PFSK-1 (cell line): ENCODE measurements around the gene NEB.

Experiments used
- POLR2AphosphoS5 ChIP-seq: IDR thresholded peaks from 2 replicates; pipeline ENCODE4 v1.6.1; 2012; ENCODE audit warnings: low read depth, mild to moderate bottlenecking, control low read depth, low read length, moderate library complexity
- SIN3A ChIP-seq: IDR thresholded peaks from 2 replicates; pipeline ENCODE4 v1.6.1; 2012; ENCODE audit warnings: mild to moderate bottlenecking, low read length, moderate library complexity, borderline replicate concordance; ENCODE audit not compliant: insufficient read depth

DNA sequence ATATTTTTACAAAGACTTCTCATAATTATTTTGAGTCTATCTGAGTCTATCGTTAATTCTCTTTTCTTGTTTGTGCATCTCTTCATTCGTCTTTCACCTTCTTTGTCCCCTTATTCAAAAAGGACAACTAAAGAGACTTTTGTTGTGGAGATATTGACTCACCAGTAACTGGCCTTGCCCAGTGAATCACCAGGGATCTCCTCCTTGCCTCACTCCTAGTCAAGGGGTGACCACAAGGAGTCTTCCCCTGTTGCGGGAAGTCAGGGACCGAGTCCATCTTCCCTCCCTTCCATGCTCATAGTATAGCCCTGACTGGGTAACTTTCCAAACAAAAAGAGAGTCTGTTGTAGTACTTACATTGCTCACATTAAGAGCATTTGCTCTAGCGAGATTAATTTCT lies 158.9 kb downstream of the NEB start:
- TF ChIP-seq POLR2AphosphoS5: no peak
- TF ChIP-seq SIN3A: no peak
